NCI-H82 (cell line): ENCODE results near the gene RPS6KL1.
A peak's percentile ranks its signal among the peaks of the same experiment; 100 is the strongest.

Source experiments
- DNase-seq: peaks from one replicate; lab custom pipeline; 2025; lab: John Stamatoyannopoulos, UW

Gene RPS6KL1

GRCh38 chr14:74911704-74912103 lies 11.4 kb downstream of the RPS6KL1 start:
- DNase-seq: no peak

GRCh38 chr14:74911221-74911620 lies 11.8 kb downstream of the RPS6KL1 start:
- no peak for DNase-seq

GRCh38 chr14:74910556-74910955 lies 12.5 kb downstream of the RPS6KL1 start:
- no peak for DNase-seq

- no peak for DNase-seq
These were observed 13.1 kb downstream of the RPS6KL1 start for GRCh38 chr14:74909911-74910310.

GRCh38 chr14:74909501-74909900 lies 13.6 kb downstream of the RPS6KL1 start:
- no peak for DNase-seq

GRCh38 chr14:74908861-74909341 lies 14.2 kb downstream of the RPS6KL1 start:
- no peak for DNase-seq

- DNase-seq: no peak
These were observed 15.3 kb downstream of the RPS6KL1 start for GRCh38 chr14:74907744-74908143.

GRCh38 chr14:74906925-74907521 lies 16.0 kb downstream of the RPS6KL1 start:
- no peak for DNase-seq

- DNase-seq: peak; percentile 74
These were observed 17.4 kb downstream of the RPS6KL1 start for GRCh38 chr14:74905595-74906142.

- no peak for DNase-seq
These were observed 18.2 kb downstream of the RPS6KL1 start for GRCh38 chr14:74904635-74905503.

GRCh38 chr14:74902941-74903705 lies 19.9 kb downstream of the RPS6KL1 start:
- no peak for DNase-seq

GRCh38 chr14:74898694-74899093 lies 24.4 kb downstream of the RPS6KL1 start:
- no peak for DNase-seq

- DNase-seq: no peak
These were observed 25.0 kb downstream of the RPS6KL1 start for GRCh38 chr14:74898083-74898482.

GRCh38 chr14:74897642-74898041 lies 25.4 kb downstream of the RPS6KL1 start:
- DNase-seq: no peak

GRCh38 chr14:74896400-74896799 lies 26.7 kb downstream of the RPS6KL1 start:
- no peak for DNase-seq

- no peak for DNase-seq
These were observed 29.4 kb downstream of the RPS6KL1 start for GRCh38 chr14:74893614-74894091.

GRCh38 chr14:74892745-74893144 lies 30.3 kb downstream of the RPS6KL1 start:
- DNase-seq: no peak

GRCh38 chr14:74891870-74892269 lies 31.2 kb downstream of the RPS6KL1 start:
- DNase-seq: no peak

GRCh38 chr14:74890262-74890661 lies 32.8 kb downstream of the RPS6KL1 start:
- no peak for DNase-seq

- DNase-seq: peak; percentile 30
These were observed 34.6 kb downstream of the RPS6KL1 start for GRCh38 chr14:74888164-74889158.

- no peak for DNase-seq
These were observed 37.1 kb downstream of the RPS6KL1 start for GRCh38 chr14:74886001-74886400.
